IMR-90 (cell line): ENCODE measurements around the gene MEPCE. TPM values are rescaled to one million over a fixed set of nuclear protein-coding genes. Genes with fewer than 3 reads are reported as not detected.

Experiments
- ATAC-seq: fragments of 200-7000 bp; cut with Tn5 transposase; 2 replicates; pipeline ENCODE4 v1.9.1; 2020; ENCODE audit warnings: low read depth, mild to moderate bottlenecking, moderate library complexity
- BruUV-seq: library from RNA; stranded (reverse); fragments of 400-500 nt; replicated peaks from 2 replicates; lab custom pipeline; 2021; lab: Mats Ljungman, UMichigan
- CTCF ChIA-PET: fragments of 300-600 bp; formaldehyde crosslinking; extraction: SDS; loops from one replicate; lab custom pipeline; 2021; ENCODE audit warnings: antibody characterized with exemption; lab: Yijun Ruan, JAX
- POLR2A ChIA-PET: fragments of 300-600 bp; sonication (Branson Sonifier 250); formaldehyde crosslinking; loops from one replicate; lab custom pipeline; 2022; ENCODE audit warnings: antibody characterized with exemption; ENCODE audit not compliant: unreplicated experiment; lab: Charles Lee
- DNase-seq: peaks from one replicate; pipeline ENCODE4 v3.0.0; 2013
- H2AFZ ChIP-seq: replicated peaks from 2 replicates; pipeline ENCODE3; 2013; ENCODE audit warnings: low read length, mild to moderate bottlenecking; ENCODE audit not compliant: poor library complexity
- H2AK5ac ChIP-seq: 2 replicates; pipeline ENCODE4 v1.6.1; 2013; ENCODE audit warnings: low read depth, low read length, inconsistent platforms
- H2AK9ac ChIP-seq: replicated peaks from 2 replicates; pipeline ENCODE3; 2013; ENCODE audit warnings: mild to moderate bottlenecking, low read depth, low read length, moderate library complexity; ENCODE audit not compliant: poor library complexity
- H2BK120ac ChIP-seq: 2 replicates; pipeline ENCODE4 v1.6.1; 2013; ENCODE audit warnings: low read depth, low read length, inconsistent platforms
- H2BK15ac ChIP-seq: 3 replicates; pipeline ENCODE4 v1.6.1; 2013; ENCODE audit warnings: low read depth, low read length, inconsistent platforms
- H2BK20ac ChIP-seq: 2 replicates; pipeline ENCODE4 v1.6.1; 2013; ENCODE audit warnings: low read depth, mild to moderate bottlenecking, inconsistent platforms, low read length, moderate library complexity
- H2BK5ac ChIP-seq: 2 replicates; pipeline ENCODE4 v1.6.1; 2013; ENCODE audit warnings: mild to moderate bottlenecking, low read depth, low read length, inconsistent platforms; ENCODE audit not compliant: poor library complexity, severe bottlenecking
- H3K14ac ChIP-seq: replicated peaks from 2 replicates; pipeline ENCODE4 v1.6.1; 2013; ENCODE audit warnings: low read depth, low read length, inconsistent platforms
- H3K18ac ChIP-seq: 2 replicates; pipeline ENCODE4 v1.6.1; 2013; ENCODE audit warnings: low read depth, low read length, control low read depth
- H3K23ac ChIP-seq: 2 replicates; pipeline ENCODE4 v1.6.1; 2013; ENCODE audit warnings: low read depth, low read length, inconsistent platforms
- H3K27ac ChIP-seq: 2 replicates; pipeline ENCODE4 v1.5.1; 2013; ENCODE audit warnings: mild to moderate bottlenecking, control low read depth, low read length; ENCODE audit not compliant: insufficient read depth
- H3K27me3 ChIP-seq: 2 replicates; pipeline ENCODE4 v1.6.1; 2013; ENCODE audit warnings: low read length; ENCODE audit not compliant: control insufficient read depth, insufficient read depth
- H3K36me3 ChIP-seq: 2 replicates; pipeline ENCODE4 v1.6.1; 2013; ENCODE audit warnings: low read length, mixed read lengths; ENCODE audit not compliant: control insufficient read depth, insufficient read depth
- H3K4ac ChIP-seq: 2 replicates; pipeline ENCODE4 v1.6.1; 2013; ENCODE audit warnings: low read depth, low read length, inconsistent platforms
- H3K4me1 ChIP-seq: 2 replicates; pipeline ENCODE4 v1.6.1; 2013; ENCODE audit warnings: low read length, mixed read lengths; ENCODE audit not compliant: control insufficient read depth, insufficient read depth
- H3K4me2 ChIP-seq: 2 replicates; pipeline ENCODE4 v1.6.1; 2013; ENCODE audit warnings: low read depth, mild to moderate bottlenecking, control low read depth, low read length, moderate library complexity
- H3K4me3 ChIP-seq: 2 replicates; pipeline ENCODE4 v1.5.1; 2013; ENCODE audit warnings: low read depth, mild to moderate bottlenecking, control low read depth, low read length, moderate library complexity; ENCODE audit not compliant: insufficient read depth
- H3K56ac ChIP-seq: 2 replicates; pipeline ENCODE4 v1.6.1; 2013; ENCODE audit warnings: low read length, inconsistent platforms; ENCODE audit not compliant: insufficient read depth; ENCODE audit errors: extremely low read depth
- H3K79me1 ChIP-seq, 2 experiments: 2 replicates each; pipeline ENCODE4 v1.6.1; 2013; ENCODE audit warnings: low read length in 2 of 2, inconsistent platforms in 1 of 2, low read depth in 1 of 2
- H3K9ac ChIP-seq: 2 replicates; pipeline ENCODE4 v1.6.1; 2013; ENCODE audit warnings: low read depth, low read length, control low read depth
- H3K9me1 ChIP-seq: 2 replicates; pipeline ENCODE4 v1.6.1; 2013; ENCODE audit warnings: low read length, inconsistent platforms; ENCODE audit not compliant: insufficient read depth
- H3K9me3 ChIP-seq: 2 replicates; pipeline ENCODE4 v1.6.1; 2013; ENCODE audit warnings: low read length; ENCODE audit not compliant: control insufficient read depth, insufficient read depth
- H4K20me1 ChIP-seq: 2 replicates; pipeline ENCODE4 v1.6.1; 2013; ENCODE audit warnings: low read length, inconsistent platforms; ENCODE audit not compliant: insufficient read depth
- H4K5ac ChIP-seq: 2 replicates; pipeline ENCODE4 v1.6.1; 2013; ENCODE audit warnings: mild to moderate bottlenecking, low read depth, low read length, control low read depth
- H4K8ac ChIP-seq, 2 experiments: 2 replicates each; pipeline ENCODE4 v1.6.1; 2013; ENCODE audit warnings: low read depth in 2 of 2, low read length in 2 of 2, control low read depth in 1 of 2, inconsistent platforms in 1 of 2
- H4K91ac ChIP-seq: 2 replicates; pipeline ENCODE4 v1.6.1; 2013; ENCODE audit warnings: low read depth, low read length, inconsistent platforms; ENCODE audit not compliant: insufficient read depth
- BHLHE40 ChIP-seq: fragments of 150-350 bp; IDR thresholded peaks from 2 replicates; pipeline ENCODE4 v1.6.1; 2016; ENCODE audit warnings: mild to moderate bottlenecking, low read depth, low read length
- CEBPB ChIP-seq: IDR thresholded peaks from 2 replicates; pipeline ENCODE4 v1.6.1; 2012; ENCODE audit warnings: low read depth, low read length, improper control_type of control experiment
- FOS ChIP-seq: fragments of 150-350 bp; IDR thresholded peaks from 2 replicates; pipeline ENCODE4 v1.6.1; 2016; ENCODE audit warnings: low read depth, low read length
- MAFK ChIP-seq: IDR thresholded peaks from 2 replicates; pipeline ENCODE4 v1.6.1; 2012; ENCODE audit warnings: low read depth, low read length, improper control_type of control experiment
- MAZ ChIP-seq: IDR thresholded peaks from 2 replicates; pipeline ENCODE4 v1.6.1; 2012; ENCODE audit warnings: low read depth, mild to moderate bottlenecking, low read length, improper control_type of control experiment, moderate library complexity, borderline replicate concordance
- MXI1 ChIP-seq: IDR thresholded peaks from 2 replicates; pipeline ENCODE4 v1.6.1; 2012; ENCODE audit warnings: low read depth, mild to moderate bottlenecking, low read length, moderate library complexity, borderline replicate concordance
- NFE2L2 ChIP-seq: fragments of 150-350 bp; IDR thresholded peaks from 2 replicates; pipeline ENCODE4 v1.6.1; 2016; ENCODE audit warnings: low read depth, mild to moderate bottlenecking, low read length
- POLR2A ChIP-seq: IDR thresholded peaks from 2 replicates; pipeline ENCODE4 v1.6.1; 2012; ENCODE audit warnings: mild to moderate bottlenecking, low read depth, low read length
- RAD21 ChIP-seq: IDR thresholded peaks from 2 replicates; pipeline ENCODE4 v1.6.1; 2012; ENCODE audit warnings: low read length, improper control_type of control experiment
- RCOR1 ChIP-seq: IDR thresholded peaks from 2 replicates; pipeline ENCODE4 v1.6.1; 2012; ENCODE audit warnings: mild to moderate bottlenecking, low read length, improper control_type of control experiment; ENCODE audit not compliant: insufficient replicate concordance
- RFX5 ChIP-seq: IDR thresholded peaks from 2 replicates; pipeline ENCODE4 v1.8.0; 2012; ENCODE audit warnings: low read depth, mild to moderate bottlenecking, low read length, moderate library complexity
- SMC3 ChIP-seq: fragments of 150-350 bp; IDR thresholded peaks from 2 replicates; pipeline ENCODE4 v1.6.1; 2016; ENCODE audit warnings: low read depth, mild to moderate bottlenecking, antibody characterized with exemption, low read length, moderate library complexity
- WGBS, 2 experiments: methylation state at CpG; one replicate each; pipeline versions ENCODE4 v1.1.5 to v1.1.7; 2013; ENCODE audit warnings: missing lambda C conversion rate in 2 of 2; ENCODE audit not compliant: insufficient read length in 1 of 2; ENCODE audit errors: extremely low coverage in 2 of 2; 5-methylcytosine and 5-hydroxymethylcytosine counted together
- dilution Hi-C: fragments of 300-500 bp; cut with HindIII; formaldehyde crosslinking; loops from one replicate; pipeline ENCODE4 v1.14.3; 2018; ENCODE audit warnings: low sequenced_read_pairs; ENCODE audit not compliant: unreplicated experiment
- in situ Hi-C: fragments of 300-500 bp; cut with MboI; formaldehyde crosslinking; loops from 3 replicates; pipeline ENCODE4 v1.14.3; 2019; ENCODE audit warnings: low sequenced_read_pairs, inconsistent platforms, mixed read lengths
- intact Hi-C: fragments of 100-400 bp; cut with micrococcal nuclease; formaldehyde crosslinking; loops from 2 replicates; pipeline ENCODE4 v1.10.0; 2022
- polyA plus RNA-seq, 3 experiments: library from polyadenylated mRNA; depleted of rRNA; stranded (reverse); fragments of >200 nt; gene quantifications; 2 replicates each; pipeline ENCODE4 v1.2.3, GENCODE V29; 2012; ENCODE audit warnings: low replicate concordance in 1 of 3
- total RNA-seq: library from RNA; depleted of rRNA; stranded (reverse); fragments of >200 nt; gene quantifications from 2 replicates; pipeline ENCODE4 v1.2.3, GENCODE V29; 2012
- TF ChIP-seq, protein P1 (sequence below): fragments of 150-350 bp; IDR thresholded peaks from 2 replicates; pipeline ENCODE4 v1.6.1; 2017; ENCODE audit warnings: mild to moderate bottlenecking, antibody characterized with exemption, low read length, low read depth
- TF ChIP-seq, protein P2 (sequence below): fragments of 150-350 bp; IDR thresholded peaks from 2 replicates; pipeline ENCODE4 v1.6.1; 2016; ENCODE audit warnings: low read depth, mild to moderate bottlenecking, low read length, moderate library complexity, borderline replicate concordance

The MEPCE gene
- total and polyA plus RNA-seq, 2 of the 4 experiments (the other 2 are of a cell fraction): 18.2 to 22.9 TPM

- no peak overlapping the region for H4K5ac ChIP-seq
- ChIA-PET POLR2A (interaction anchor here (0.6 kb wide), 1 partner anchor 32 kb away, joined by 5 read pairs; no protein-coding TSS in a partner anchor), CTCF (no interaction called here)
- H2AFZ ChIP-seq: no peak overlapping the region
- no peak overlapping the region for H4K91ac ChIP-seq
- in situ Hi-C loops (loop anchor here (25.0 kb wide), 1 partner anchor 679 kb away; no protein-coding TSS in a partner anchor), dilution Hi-C loops (no loop called here), intact Hi-C loops (no loop called here)
- ATAC-seq (no peak), DNase-seq (no peak)
- WGBS, 2 experiments: 60% methylated on average over 1 of the region's 10 CpGs; no CpG with 5 or more reads in 1 of the 2 experiments
- H2BK120ac ChIP-seq: no peak overlapping the region
- H2BK15ac ChIP-seq: no peak overlapping the region
- no peak overlapping the region for H2BK20ac ChIP-seq
- H3K56ac ChIP-seq: no peak overlapping the region
- no peak overlapping the region for H3K4me3 ChIP-seq
- peaks cover 8% of the 10 kb centered on the region; the same call in 1 of the 2 replicates for H3K4me1 ChIP-seq
- peaks cover 15 to 56% of the 10 kb centered on the region in 2 experiments for H3K79me1 ChIP-seq
- H3K14ac ChIP-seq: no peak overlapping the region
- H3K4ac ChIP-seq: no peak overlapping the region
- no peak overlapping the region for H3K18ac ChIP-seq
- no peak overlapping the region for H2BK5ac ChIP-seq
- H3K9me3 ChIP-seq: no peaks in the 10 kb centered on the region
- no peak overlapping the region for H3K9ac ChIP-seq
- no TSS peak for BruUV-seq
- no peak overlapping the region for H3K4me2 ChIP-seq
- no peak overlapping the region for H4K8ac ChIP-seq
- H3K9me1 ChIP-seq: peaks cover 13% of the 10 kb centered on the region
- no peaks in the 10 kb centered on the region for H3K27me3 ChIP-seq
- H2AK9ac ChIP-seq: peak overlapping the region; percentile 47
- H3K27ac ChIP-seq: no peak overlapping the region
- H4K20me1 ChIP-seq: peaks cover 13% of the 10 kb centered on the region
- peak overlapping the region; percentile 49; the same call in 1 of the 2 replicates for H3K23ac ChIP-seq
- no peak for TF ChIP-seq RAD21
- no peak for TF ChIP-seq CEBPB
- no peak for TF ChIP-seq POLR2A
- TF ChIP-seq MAZ: no peak
- no peak for TF ChIP-seq MXI1
- no peak for TF ChIP-seq NFE2L2
- no peak for TF ChIP-seq FOS
- no peak for TF ChIP-seq RCOR1
- no peak for TF ChIP-seq SMC3
- TF ChIP-seq, protein P1, sequence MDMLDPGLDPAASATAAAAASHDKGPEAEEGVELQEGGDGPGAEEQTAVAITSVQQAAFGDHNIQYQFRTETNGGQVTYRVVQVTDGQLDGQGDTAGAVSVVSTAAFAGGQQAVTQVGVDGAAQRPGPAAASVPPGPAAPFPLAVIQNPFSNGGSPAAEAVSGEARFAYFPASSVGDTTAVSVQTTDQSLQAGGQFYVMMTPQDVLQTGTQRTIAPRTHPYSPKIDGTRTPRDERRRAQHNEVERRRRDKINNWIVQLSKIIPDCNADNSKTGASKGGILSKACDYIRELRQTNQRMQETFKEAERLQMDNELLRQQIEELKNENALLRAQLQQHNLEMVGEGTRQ: no peak
- TF ChIP-seq, protein P2, sequence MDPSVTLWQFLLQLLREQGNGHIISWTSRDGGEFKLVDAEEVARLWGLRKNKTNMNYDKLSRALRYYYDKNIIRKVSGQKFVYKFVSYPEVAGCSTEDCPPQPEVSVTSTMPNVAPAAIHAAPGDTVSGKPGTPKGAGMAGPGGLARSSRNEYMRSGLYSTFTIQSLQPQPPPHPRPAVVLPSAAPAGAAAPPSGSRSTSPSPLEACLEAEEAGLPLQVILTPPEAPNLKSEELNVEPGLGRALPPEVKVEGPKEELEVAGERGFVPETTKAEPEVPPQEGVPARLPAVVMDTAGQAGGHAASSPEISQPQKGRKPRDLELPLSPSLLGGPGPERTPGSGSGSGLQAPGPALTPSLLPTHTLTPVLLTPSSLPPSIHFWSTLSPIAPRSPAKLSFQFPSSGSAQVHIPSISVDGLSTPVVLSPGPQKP: no peak
- no peak for TF ChIP-seq MAFK
- TF ChIP-seq BHLHE40: no peak
- no peak for TF ChIP-seq RFX5
- peaks cover 28% of the 10 kb centered on the region for H3K36me3 ChIP-seq
- H2AK5ac ChIP-seq: no peak overlapping the region
Measured at GRCh38 chr7:100433592-100434296, 4.1 kb downstream of the MEPCE start.
